Breast epithelium (tissue), 4 donors: ENCODE results near the gene PRKAR1B. TPM values are rescaled to one million over a fixed set of nuclear protein-coding genes. Genes with fewer than 3 reads are reported as not detected.

Experiments used
- DNase-seq, 2 donors: peaks; one replicate each; pipeline ENCODE4 v3.0.0-alpha.2; 2019; ENCODE audit warnings: low spot score in 2 of 2
- H3K27ac ChIP-seq, 2 donors: fragments of 200-600 bp; sonication (generic) in 1 of 2; one replicate each; pipeline ENCODE4 v1.5.1; 2016 to 2019; ENCODE audit warnings: mild to moderate bottlenecking in 1 of 2
- H3K27me3 ChIP-seq, 2 donors: fragments of 200-600 bp; sonication (generic) in 1 of 2; one replicate each; pipeline versions ENCODE4 v1.5.1 to v1.6.0; 2017 to 2019; ENCODE audit warnings: control low read depth in 1 of 2, mild to moderate bottlenecking in 1 of 2
- H3K36me3 ChIP-seq: fragments of 200-600 bp; one replicate; pipeline ENCODE4 v1.5.1; 2019
- H3K4me1 ChIP-seq, 2 donors: fragments of 200-600 bp; sonication (generic); one replicate each; pipeline ENCODE4 v1.5.1; 2016 to 2019; ENCODE audit warnings: control low read depth in 1 of 2
- H3K4me3 ChIP-seq, 3 donors: fragments of 200-600 bp; sonication (generic); 1 replicate in 2 of 3; 2 replicates in 1 of 3; pipeline ENCODE4 v1.5.1; 2016 to 2019; ENCODE audit warnings: mild to moderate bottlenecking in 3 of 3, moderate library complexity in 2 of 3
- H3K9me3 ChIP-seq, 2 donors: fragments of 200-600 bp; sonication (generic) in 1 of 2; one replicate each; pipeline ENCODE4 v1.5.1; 2016 to 2019; ENCODE audit warnings: control low read depth in 1 of 2
- CTCF ChIP-seq, 3 donors: fragments of 450-650 bp; IDR thresholded peaks; one replicate each; pipeline ENCODE4 v1.5.1; 2016 to 2017; ENCODE audit warnings: antibody characterized with exemption in 3 of 3, mild to moderate bottlenecking in 3 of 3, moderate library complexity in 3 of 3
- POLR2A ChIP-seq: fragments of 450-650 bp; IDR thresholded peaks from one replicate; pipeline ENCODE4 v1.6.1; 2016; ENCODE audit warnings: antibody characterized with exemption, mild to moderate bottlenecking, moderate library complexity
- POLR2AphosphoS5 ChIP-seq, 3 donors: sonication (generic); formaldehyde crosslinking; IDR thresholded peaks; one replicate each; pipeline ENCODE4 v1.6.1; 2017; ENCODE audit warnings: antibody characterized with exemption in 3 of 3
- intact Hi-C: fragments of 100-400 bp; cut with DNase I; formaldehyde crosslinking; loops from one replicate; pipeline ENCODE4 v1.15.1; 2023; ENCODE audit warnings: low total_unique reads
- total RNA-seq, 3 donors: library from RNA; depleted of rRNA; stranded (reverse); fragments of >200 nt; gene quantifications; one replicate each; pipeline ENCODE4 v1.1.0, GENCODE V29; 2016

PRKAR1B gene
- total RNA-seq, 3 donors from 2014 or later = 3.7 to 10.5 (median 7.9) TPM

GRCh38 chr7:596071-596818, 130.8 kb downstream of the PRKAR1B start:
- TF ChIP-seq POLR2A = no peak
- TF ChIP-seq POLR2AphosphoS5 (IDR thresholded peaks at IDR 0.05) = no peak
- no peak for TF ChIP-seq CTCF (IDR thresholded peaks at IDR 0.05)
- no peak for DNase-seq

GRCh38 chr7:595621-596010, 131.5 kb downstream of the PRKAR1B start:
- intact Hi-C loops = no loop called here
- TF ChIP-seq POLR2AphosphoS5 (IDR thresholded peaks at IDR 0.05) = no peak
- no peak for TF ChIP-seq CTCF (IDR thresholded peaks at IDR 0.05)
- TF ChIP-seq POLR2A = no peak
- H3K36me3 ChIP-seq = no peaks in the 10 kb centered on the region
- no peaks in the 10 kb centered on the region for H3K27me3 ChIP-seq
- H3K4me1 ChIP-seq = peaks cover 0 to 6% of the 10 kb centered on the region in 2 donors
- no peak overlapping the region for H3K4me3 ChIP-seq
- H3K27ac ChIP-seq = no peak overlapping the region
- H3K9me3 ChIP-seq = no peaks in the 10 kb centered on the region
- DNase-seq = no peak

More at GRCh38 chr7:596071-596818, 130.8 kb downstream of the PRKAR1B start:
- no peak overlapping the region for H3K27ac ChIP-seq
- intact Hi-C loops = no loop called here
- no peaks in the 10 kb centered on the region for H3K9me3 ChIP-seq
- H3K4me3 ChIP-seq = no peak overlapping the region
- peaks cover 0 to 3% of the 10 kb centered on the region in 2 donors for H3K4me1 ChIP-seq
- no peaks in the 10 kb centered on the region for H3K36me3 ChIP-seq
- H3K27me3 ChIP-seq = no peaks in the 10 kb centered on the region

DNA sequence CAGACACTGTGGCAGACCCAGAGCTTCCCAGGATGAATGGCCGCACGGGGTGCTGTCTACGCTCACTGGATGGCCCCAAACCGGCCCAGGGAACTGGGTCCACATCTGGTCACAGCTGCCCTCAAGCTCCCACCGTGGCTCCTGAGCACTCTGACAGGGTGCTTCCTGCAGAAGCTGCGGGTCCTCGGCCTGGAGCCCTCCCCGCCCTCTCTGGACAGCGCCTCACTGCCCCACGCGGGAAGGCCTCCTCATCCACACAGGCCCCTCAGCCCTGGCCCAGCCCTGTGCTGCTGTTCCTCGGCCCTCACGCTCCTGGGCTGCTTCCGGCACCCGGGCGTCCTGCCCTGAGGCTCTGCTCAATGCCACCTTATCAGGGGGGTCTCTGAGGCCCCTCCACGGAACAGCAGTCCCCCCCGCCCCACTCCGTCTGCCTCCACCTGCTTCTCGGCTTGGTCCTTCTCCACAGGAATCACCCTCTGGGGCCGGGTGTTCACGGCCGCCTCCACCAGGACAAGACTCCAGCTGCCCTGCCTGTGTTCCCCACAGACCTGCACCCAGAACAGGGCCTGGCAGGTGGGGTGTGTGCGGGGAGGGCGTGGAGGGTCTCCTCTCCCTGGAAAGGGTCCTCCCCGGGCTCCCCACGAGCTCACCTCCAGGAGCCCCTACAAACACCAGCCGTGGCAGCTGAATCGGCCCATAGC, 132.0 kb downstream of the PRKAR1B start:
- TF ChIP-seq POLR2AphosphoS5 (IDR thresholded peaks at IDR 0.05) (no peak), POLR2A (no peak), CTCF (IDR thresholded peaks at IDR 0.05) (no peak)
- intact Hi-C loops = no loop called here
- Histone ChIP-seq H3K27ac (no peak overlapping the region), H3K36me3 (no peaks in the 10 kb centered on the region), H3K4me3 (no peak overlapping the region), H3K27me3 (no peaks in the 10 kb centered on the region), H3K9me3 (no peaks in the 10 kb centered on the region), H3K4me1 (peaks cover 0 to 6% of the 10 kb centered on the region in 2 donors)
- DNase-seq = no peak

DNA sequence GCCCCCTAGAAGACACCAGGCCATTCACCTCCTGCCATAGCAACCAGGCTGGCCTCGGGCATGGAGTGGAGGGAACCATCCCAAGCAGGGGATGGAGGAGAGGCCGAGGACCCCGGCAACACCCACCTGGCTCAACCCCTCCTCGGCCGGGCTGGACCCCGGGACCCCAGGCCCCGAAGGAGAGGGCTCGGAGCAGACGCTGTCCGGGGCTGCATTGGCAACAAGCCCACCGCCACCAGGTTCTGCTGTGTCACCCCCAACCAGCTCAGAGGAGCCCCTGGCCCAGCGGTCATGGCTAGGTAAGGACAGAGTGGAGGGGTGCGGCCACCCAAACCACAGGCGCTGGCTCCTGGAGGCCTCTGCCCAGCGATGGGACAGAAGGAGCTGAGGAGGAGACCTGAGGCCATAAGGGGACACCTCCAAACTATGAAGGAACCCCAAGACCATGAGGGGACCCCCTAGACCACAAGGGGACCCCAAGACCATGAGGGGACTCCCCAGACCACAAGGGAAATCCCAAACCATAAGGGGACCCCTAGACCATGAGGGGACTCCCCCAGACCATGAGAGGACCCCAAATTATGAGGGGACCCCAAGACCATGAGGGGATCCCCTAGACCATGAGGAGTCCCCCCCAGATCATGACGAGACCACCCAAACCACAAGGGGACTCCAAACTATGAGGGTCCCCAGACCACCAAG, 132.7 kb downstream of the PRKAR1B start:
- Histone ChIP-seq H3K36me3 (no peaks in the 10 kb centered on the region), H3K4me1 (peaks cover 0 to 6% of the 10 kb centered on the region in 2 donors), H3K4me3 (no peak overlapping the region), H3K27ac (no peak overlapping the region), H3K9me3 (no peaks in the 10 kb centered on the region), H3K27me3 (no peaks in the 10 kb centered on the region)
- DNase-seq = no peak
- intact Hi-C loops = no loop called here
- TF ChIP-seq POLR2A (no peak), CTCF (IDR thresholded peaks at IDR 0.05) (no peak), POLR2AphosphoS5 (IDR thresholded peaks at IDR 0.05) (no peak)
